Measurements from ENCODE around the gene RBM47. TPM values are rescaled to one million over a fixed set of nuclear protein-coding genes. Genes with fewer than 3 reads are reported as not detected.
A peak's percentile ranks its signal among the peaks of the same experiment; 100 is the strongest.

Gene RBM47
- total RNA-seq (ENCODE audit: unreplicated experiment), result 4.6 TPM
- long read RNA-seq, result 0 reads

DNA sequence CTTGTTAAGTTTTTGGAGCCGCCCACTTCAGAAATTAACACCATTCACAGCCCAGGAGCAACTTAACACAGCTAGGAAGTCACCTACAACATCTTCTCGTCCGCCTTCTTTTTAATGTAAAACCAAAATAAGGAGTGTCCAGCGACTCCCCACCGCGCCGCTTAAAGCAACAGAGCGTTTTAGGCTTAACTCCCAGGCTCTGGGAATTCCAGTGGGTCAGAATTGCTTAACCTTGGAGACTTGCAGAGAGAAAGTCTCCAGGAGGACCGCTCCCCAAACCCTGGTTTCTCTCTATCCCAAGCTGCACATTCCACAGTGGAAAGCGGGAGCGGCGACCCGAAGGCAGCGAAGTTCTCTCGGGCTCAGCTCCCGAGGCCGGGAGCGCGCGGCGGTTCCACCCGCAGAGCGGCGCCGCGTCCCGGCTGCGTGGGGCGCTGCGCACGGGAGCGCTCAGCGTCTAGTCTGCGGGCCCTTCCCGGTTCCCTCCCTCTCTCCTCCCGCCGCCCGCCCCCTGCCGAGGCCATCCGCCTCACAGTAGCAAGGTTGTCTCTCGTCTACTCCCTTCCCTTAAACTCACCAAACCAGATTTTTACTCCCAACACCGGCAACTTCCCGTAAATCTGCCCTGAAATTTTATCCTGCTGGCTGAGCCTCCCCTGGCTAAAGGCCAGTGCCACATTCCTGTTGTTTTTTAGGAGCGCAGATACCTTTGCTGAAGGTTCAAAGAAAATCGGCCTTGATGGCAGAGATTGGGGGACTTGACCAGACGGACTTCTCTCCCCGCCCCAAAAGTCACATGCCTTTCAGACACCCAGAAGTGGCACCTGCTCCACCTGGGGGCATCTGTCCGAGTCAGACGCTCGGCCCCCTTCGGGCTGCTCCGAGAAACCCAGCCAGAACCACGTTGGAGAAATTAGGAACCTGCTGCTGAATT lies at the start of gene RBM47:
TSS of gene RBM47 (minus strand) at position 464 of the 934 bp plus-strand sequence. CDS start 190,971 bp downstream, outside the sequence.
- Mint-ChIP-seq H3K27me3 (ENCODE audit: unreplicated experiment) (peaks cover 2% of the 10 kb centered on the region), H3K4me1 (ENCODE audit: unreplicated experiment) (peaks cover 28% of the 10 kb centered on the region), H3K36me3 (ENCODE audit: low read depth, unreplicated experiment) (no peaks in the 10 kb centered on the region), H3K9me3 (ENCODE audit: unreplicated experiment) (no peaks in the 10 kb centered on the region), H3K4me3 (ENCODE audit: unreplicated experiment) (peak within 1 kb of the TSS; percentile 94), H3K27ac (ENCODE audit: unreplicated experiment) (peak within 1 kb of the TSS; percentile 49)
- peak; percentile 59 for DNase-seq (ENCODE audit: low spot score)
- TF ChIP-seq, protein P1, sequence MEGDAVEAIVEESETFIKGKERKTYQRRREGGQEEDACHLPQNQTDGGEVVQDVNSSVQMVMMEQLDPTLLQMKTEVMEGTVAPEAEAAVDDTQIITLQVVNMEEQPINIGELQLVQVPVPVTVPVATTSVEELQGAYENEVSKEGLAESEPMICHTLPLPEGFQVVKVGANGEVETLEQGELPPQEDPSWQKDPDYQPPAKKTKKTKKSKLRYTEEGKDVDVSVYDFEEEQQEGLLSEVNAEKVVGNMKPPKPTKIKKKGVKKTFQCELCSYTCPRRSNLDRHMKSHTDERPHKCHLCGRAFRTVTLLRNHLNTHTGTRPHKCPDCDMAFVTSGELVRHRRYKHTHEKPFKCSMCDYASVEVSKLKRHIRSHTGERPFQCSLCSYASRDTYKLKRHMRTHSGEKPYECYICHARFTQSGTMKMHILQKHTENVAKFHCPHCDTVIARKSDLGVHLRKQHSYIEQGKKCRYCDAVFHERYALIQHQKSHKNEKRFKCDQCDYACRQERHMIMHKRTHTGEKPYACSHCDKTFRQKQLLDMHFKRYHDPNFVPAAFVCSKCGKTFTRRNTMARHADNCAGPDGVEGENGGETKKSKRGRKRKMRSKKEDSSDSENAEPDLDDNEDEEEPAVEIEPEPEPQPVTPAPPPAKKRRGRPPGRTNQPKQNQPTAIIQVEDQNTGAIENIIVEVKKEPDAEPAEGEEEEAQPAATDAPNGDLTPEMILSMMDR (IDR thresholded peaks at IDR 0.05; ENCODE audit: unreplicated experiment), result no peak

DNA sequence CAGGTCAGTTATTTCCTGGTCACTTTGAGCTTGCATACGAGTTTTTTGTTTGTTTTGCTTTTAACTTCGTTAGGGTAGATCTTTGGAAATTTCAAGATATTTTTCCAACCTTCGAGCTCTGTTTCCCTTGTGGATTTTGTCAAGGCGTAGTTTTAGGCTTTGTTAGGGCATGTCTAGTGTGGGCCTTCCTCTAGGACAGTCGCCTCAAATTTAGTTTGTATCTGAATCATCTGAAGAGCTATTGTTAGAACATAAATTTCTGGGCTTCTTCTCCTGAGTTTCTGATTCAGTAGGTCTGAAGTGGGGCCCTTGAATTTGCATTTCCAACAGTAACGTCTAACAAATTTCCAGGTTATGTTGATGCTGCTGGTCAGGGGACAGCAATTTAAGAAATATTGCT lies 48.8 kb upstream of the RBM47 start:
- Mint-ChIP-seq H3K36me3 (ENCODE audit: low read depth, unreplicated experiment) (no peaks in the 10 kb centered on the region), H3K27ac (ENCODE audit: unreplicated experiment) (no peak overlapping the region), H3K27me3 (ENCODE audit: unreplicated experiment) (no peaks in the 10 kb centered on the region), H3K4me1 (ENCODE audit: unreplicated experiment) (no peaks in the 10 kb centered on the region), H3K4me3 (ENCODE audit: unreplicated experiment) (no peak overlapping the region), H3K9me3 (ENCODE audit: unreplicated experiment) (no peaks in the 10 kb centered on the region)
- DNase-seq (ENCODE audit: low spot score), result no peak
- TF ChIP-seq, protein P1 (IDR thresholded peaks at IDR 0.05; ENCODE audit: unreplicated experiment), result no peak

DNA sequence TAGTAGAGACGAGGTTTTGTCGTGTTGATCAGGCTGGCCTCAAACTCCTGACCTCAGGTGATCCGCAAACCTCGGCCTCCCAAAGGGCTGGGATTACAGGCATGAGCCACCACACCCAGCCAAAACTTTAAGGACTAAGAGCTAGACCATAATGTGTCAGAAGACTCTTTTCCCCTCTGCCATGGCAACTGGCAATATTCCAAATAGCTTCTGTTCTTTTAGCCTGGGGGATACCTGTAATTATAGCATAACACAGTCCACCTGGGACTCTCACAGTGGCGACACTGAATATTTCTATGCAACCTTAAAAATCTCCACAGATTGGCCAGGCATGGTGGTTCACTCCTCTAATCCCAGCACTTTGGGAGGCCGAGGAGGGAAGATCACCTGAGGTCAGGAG lies 45.5 kb upstream of the RBM47 start:
- TF ChIP-seq, protein P1 (IDR thresholded peaks at IDR 0.05; ENCODE audit: unreplicated experiment), result no peak
- no peaks in the 10 kb centered on the region for H3K27me3 Mint-ChIP-seq (ENCODE audit: unreplicated experiment)
- H3K4me3 Mint-ChIP-seq (ENCODE audit: unreplicated experiment), result no peak overlapping the region
- DNase-seq (ENCODE audit: low spot score), result no peak
- H3K36me3 Mint-ChIP-seq (ENCODE audit: low read depth, unreplicated experiment), result no peaks in the 10 kb centered on the region
- no peak overlapping the region for H3K27ac Mint-ChIP-seq (ENCODE audit: unreplicated experiment)
- peaks cover 7% of the 10 kb centered on the region for H3K4me1 Mint-ChIP-seq (ENCODE audit: unreplicated experiment)
- no peaks in the 10 kb centered on the region for H3K9me3 Mint-ChIP-seq (ENCODE audit: unreplicated experiment)

GRCh38 chr4:40672528-40673522 lies 43.2 kb upstream of the RBM47 start:
- Mint-ChIP-seq H3K9me3 (ENCODE audit: unreplicated experiment) (no peaks in the 10 kb centered on the region), H3K27me3 (ENCODE audit: unreplicated experiment) (no peaks in the 10 kb centered on the region), H3K4me3 (ENCODE audit: unreplicated experiment) (no peak overlapping the region), H3K27ac (ENCODE audit: unreplicated experiment) (peak overlapping the region; percentile 85), H3K36me3 (ENCODE audit: low read depth, unreplicated experiment) (no peaks in the 10 kb centered on the region), H3K4me1 (ENCODE audit: unreplicated experiment) (peaks cover 7% of the 10 kb centered on the region)
- DNase-seq (ENCODE audit: low spot score), result no peak
- TF ChIP-seq, protein P1 (IDR thresholded peaks at IDR 0.05; ENCODE audit: unreplicated experiment), result no peak

Measured in endothelial cell (in vitro differentiated cells).